Panc1 (cell line): Measurements from ENCODE around the gene GLI3. TPM values are rescaled to one million over a fixed set of nuclear protein-coding genes. Genes with fewer than 3 reads are reported as not detected.

ENCODE experiments used
- ATAC-seq: fragments of 200-7000 bp; cut with Tn5 transposase; 2 replicates; pipeline ENCODE4 v1.9.1; 2020; ENCODE audit warnings: mild to moderate bottlenecking, moderate library complexity
- BruUV-seq: library from RNA; stranded (reverse); fragments of 400-500 nt; replicated peaks from 2 replicates; lab custom pipeline; 2021; lab: Mats Ljungman, UMichigan
- CTCF ChIA-PET: fragments of 300-600 bp; sonication (Branson Sonifier 250); formaldehyde crosslinking; loops from one replicate; lab custom pipeline; 2022; ENCODE audit warnings: antibody characterized with exemption; lab: Charles Lee
- POLR2A ChIA-PET: fragments of 300-600 bp; sonication (Branson Sonifier 250); formaldehyde crosslinking; loops from one replicate; lab custom pipeline; 2022; ENCODE audit warnings: antibody characterized with exemption; lab: Charles Lee
- DNase-seq: peaks from one replicate; pipeline ENCODE4 v3.0.0-alpha.2; 2010; ENCODE audit warnings: low read depth, low spot score
- H3K27ac ChIP-seq: 2 replicates; pipeline ENCODE4 v1.5.1; 2011; ENCODE audit warnings: mild to moderate bottlenecking, low read length, inconsistent platforms
- H3K27me3 ChIP-seq: fragments of 200-500 bp; sonication (Bioruptor generic); 2 replicates; pipeline ENCODE4 v1.6.0; 2014; ENCODE audit warnings: low read length, inconsistent platforms; ENCODE audit not compliant: control insufficient read depth, insufficient read depth
- H3K36me3 ChIP-seq: fragments of 200-500 bp; sonication (Bioruptor generic); 2 replicates; pipeline ENCODE4 v1.5.1; 2014; ENCODE audit warnings: inconsistent platforms, mild to moderate bottlenecking, low read length, moderate library complexity; ENCODE audit not compliant: control insufficient read depth, insufficient read depth
- H3K4me1 ChIP-seq: 2 replicates; pipeline ENCODE4 v1.5.1; 2011; ENCODE audit warnings: inconsistent platforms, mild to moderate bottlenecking, low read length, moderate library complexity; ENCODE audit not compliant: control insufficient read depth, insufficient read depth
- H3K4me3 ChIP-seq, 2 experiments: 2 replicates each; pipeline ENCODE4 v1.5.1; 2011 to 2012; ENCODE audit warnings: low read depth in 2 of 2, low read length in 2 of 2, mild to moderate bottlenecking in 2 of 2, inconsistent platforms in 1 of 2, moderate library complexity in 1 of 2
- H3K9me3 ChIP-seq: fragments of 200-500 bp; sonication (Bioruptor generic); 2 replicates; pipeline ENCODE4 v1.5.1; 2014; ENCODE audit warnings: low read depth, mild to moderate bottlenecking, inconsistent platforms, low read length, moderate library complexity; ENCODE audit not compliant: control insufficient read depth, insufficient read depth
- POLR2AphosphoS5 ChIP-seq: IDR thresholded peaks from 2 replicates; pipeline ENCODE4 v1.6.1; 2012; ENCODE audit warnings: mild to moderate bottlenecking, low read depth, low read length, moderate library complexity
- SIN3A ChIP-seq: IDR thresholded peaks from 2 replicates; pipeline ENCODE4 v1.6.1; 2012; ENCODE audit warnings: low read depth, mild to moderate bottlenecking, low read length, moderate library complexity, borderline replicate concordance; ENCODE audit not compliant: insufficient read depth
- TCF7L2 ChIP-seq: IDR thresholded peaks from 2 replicates; pipeline ENCODE4 v1.6.1; 2011; ENCODE audit warnings: mild to moderate bottlenecking, low read depth, low read length, inconsistent platforms
- in situ Hi-C: cut with HindIII; loops from 2 replicates; pipeline ENCODE4 v1.10.0; 2016; ENCODE audit warnings: low sequenced_read_pairs, low pct_unique_long_range_greater_than_20kb
- intact Hi-C: fragments of 100-400 bp; cut with micrococcal nuclease; formaldehyde crosslinking; loops from one replicate; pipeline ENCODE4 v1.10.0; 2022; ENCODE audit not compliant: unreplicated experiment
- total RNA-seq: library from RNA; stranded (reverse); gene quantifications from one replicate; pipeline ENCODE4 v1.2.1, GENCODE V29; 2021; ENCODE audit not compliant: unreplicated experiment
- TF ChIP-seq, protein P1 (sequence below): fragments of 450-650 bp; IDR thresholded peaks from 2 replicates; pipeline ENCODE4 v1.5.1; 2017; ENCODE audit warnings: mild to moderate bottlenecking
- TF ChIP-seq, protein P2 (sequence below), 2 experiments: IDR thresholded peaks; 2 replicates each; pipeline ENCODE4 v1.6.1; 2011 to 2012; ENCODE audit warnings: low read depth in 2 of 2, control low read depth in 1 of 2, low read length in 1 of 2, mild to moderate bottlenecking in 1 of 2, moderate library complexity in 1 of 2; ENCODE audit not compliant: insufficient read depth in 1 of 2

The GLI3 gene
- total RNA-seq, 1 experiment from 2014 or later: 3.7 TPM

DNA sequence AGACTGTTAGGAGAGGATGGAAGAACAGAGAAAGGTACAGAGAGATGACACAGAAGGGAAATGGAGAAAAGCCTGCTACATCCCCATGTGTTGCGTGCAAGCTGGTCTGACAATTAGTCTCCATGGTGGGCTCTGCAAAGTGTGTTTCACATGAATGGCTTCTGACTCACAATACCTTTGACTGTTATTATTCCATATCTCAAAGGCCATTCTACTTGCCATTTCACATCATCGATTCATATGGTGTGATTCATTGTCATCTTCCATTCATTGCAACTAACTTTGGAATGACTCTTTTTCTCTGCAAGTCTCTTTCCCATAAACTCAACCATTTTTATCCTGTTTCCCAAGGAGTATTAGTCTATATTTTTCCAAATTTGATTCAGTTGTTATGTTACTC lies 325.2 kb downstream of the GLI3 start:
- H3K36me3 ChIP-seq: no peaks in the 10 kb centered on the region
- no peaks in the 10 kb centered on the region for H3K4me1 ChIP-seq
- no peaks in the 10 kb centered on the region for H3K9me3 ChIP-seq
- ChIA-PET POLR2A (no interaction called here), CTCF (no interaction called here)
- no peak overlapping the region for H3K27ac ChIP-seq
- H3K27me3 ChIP-seq: no peaks in the 10 kb centered on the region
- intact Hi-C loops: no loop called here
- in situ Hi-C loops: no loop called here
- no TSS peak for BruUV-seq
- no peak overlapping the region for H3K4me3 ChIP-seq
- ATAC-seq: no peak
- TF ChIP-seq POLR2AphosphoS5 (no peak), SIN3A (no peak), TCF7L2 (no peak)
- TF ChIP-seq, protein P1, sequence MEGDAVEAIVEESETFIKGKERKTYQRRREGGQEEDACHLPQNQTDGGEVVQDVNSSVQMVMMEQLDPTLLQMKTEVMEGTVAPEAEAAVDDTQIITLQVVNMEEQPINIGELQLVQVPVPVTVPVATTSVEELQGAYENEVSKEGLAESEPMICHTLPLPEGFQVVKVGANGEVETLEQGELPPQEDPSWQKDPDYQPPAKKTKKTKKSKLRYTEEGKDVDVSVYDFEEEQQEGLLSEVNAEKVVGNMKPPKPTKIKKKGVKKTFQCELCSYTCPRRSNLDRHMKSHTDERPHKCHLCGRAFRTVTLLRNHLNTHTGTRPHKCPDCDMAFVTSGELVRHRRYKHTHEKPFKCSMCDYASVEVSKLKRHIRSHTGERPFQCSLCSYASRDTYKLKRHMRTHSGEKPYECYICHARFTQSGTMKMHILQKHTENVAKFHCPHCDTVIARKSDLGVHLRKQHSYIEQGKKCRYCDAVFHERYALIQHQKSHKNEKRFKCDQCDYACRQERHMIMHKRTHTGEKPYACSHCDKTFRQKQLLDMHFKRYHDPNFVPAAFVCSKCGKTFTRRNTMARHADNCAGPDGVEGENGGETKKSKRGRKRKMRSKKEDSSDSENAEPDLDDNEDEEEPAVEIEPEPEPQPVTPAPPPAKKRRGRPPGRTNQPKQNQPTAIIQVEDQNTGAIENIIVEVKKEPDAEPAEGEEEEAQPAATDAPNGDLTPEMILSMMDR: no peak
- TF ChIP-seq, protein P2, sequence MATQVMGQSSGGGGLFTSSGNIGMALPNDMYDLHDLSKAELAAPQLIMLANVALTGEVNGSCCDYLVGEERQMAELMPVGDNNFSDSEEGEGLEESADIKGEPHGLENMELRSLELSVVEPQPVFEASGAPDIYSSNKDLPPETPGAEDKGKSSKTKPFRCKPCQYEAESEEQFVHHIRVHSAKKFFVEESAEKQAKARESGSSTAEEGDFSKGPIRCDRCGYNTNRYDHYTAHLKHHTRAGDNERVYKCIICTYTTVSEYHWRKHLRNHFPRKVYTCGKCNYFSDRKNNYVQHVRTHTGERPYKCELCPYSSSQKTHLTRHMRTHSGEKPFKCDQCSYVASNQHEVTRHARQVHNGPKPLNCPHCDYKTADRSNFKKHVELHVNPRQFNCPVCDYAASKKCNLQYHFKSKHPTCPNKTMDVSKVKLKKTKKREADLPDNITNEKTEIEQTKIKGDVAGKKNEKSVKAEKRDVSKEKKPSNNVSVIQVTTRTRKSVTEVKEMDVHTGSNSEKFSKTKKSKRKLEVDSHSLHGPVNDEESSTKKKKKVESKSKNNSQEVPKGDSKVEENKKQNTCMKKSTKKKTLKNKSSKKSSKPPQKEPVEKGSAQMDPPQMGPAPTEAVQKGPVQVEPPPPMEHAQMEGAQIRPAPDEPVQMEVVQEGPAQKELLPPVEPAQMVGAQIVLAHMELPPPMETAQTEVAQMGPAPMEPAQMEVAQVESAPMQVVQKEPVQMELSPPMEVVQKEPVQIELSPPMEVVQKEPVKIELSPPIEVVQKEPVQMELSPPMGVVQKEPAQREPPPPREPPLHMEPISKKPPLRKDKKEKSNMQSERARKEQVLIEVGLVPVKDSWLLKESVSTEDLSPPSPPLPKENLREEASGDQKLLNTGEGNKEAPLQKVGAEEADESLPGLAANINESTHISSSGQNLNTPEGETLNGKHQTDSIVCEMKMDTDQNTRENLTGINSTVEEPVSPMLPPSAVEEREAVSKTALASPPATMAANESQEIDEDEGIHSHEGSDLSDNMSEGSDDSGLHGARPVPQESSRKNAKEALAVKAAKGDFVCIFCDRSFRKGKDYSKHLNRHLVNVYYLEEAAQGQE (IDR thresholded peaks at IDR 0.05; ENCODE audit: insufficient read depth in 1 of 2, low read depth in 2 of 2, low read length in 1 of 2): no peak
- no peak for DNase-seq
